Stimulated activated CD8-positive, alpha-beta memory T cell treated with anti-CD3 and anti-CD28 coated beads, Interleukin-2, amount 100 ng/mL, for 1 hour (primary cell): ENCODE data around the gene GARIN5A.
"Not testable (repeated sequence)": the region's sequence is repeated elsewhere in the genome, so short reads cannot be mapped to it uniquely, and the experiment has no call there.

Experiments used
- DNase-seq, 2 donors: peaks; one replicate each; pipeline ENCODE4 v3.0.0-alpha.2; 2020; ENCODE audit warnings: low read depth in 2 of 2

The GARIN5A gene

GRCh38 chr19:50488389-50489194, 11.9 kb upstream of the GARIN5A start:
- DNase-seq = no peak

DNA sequence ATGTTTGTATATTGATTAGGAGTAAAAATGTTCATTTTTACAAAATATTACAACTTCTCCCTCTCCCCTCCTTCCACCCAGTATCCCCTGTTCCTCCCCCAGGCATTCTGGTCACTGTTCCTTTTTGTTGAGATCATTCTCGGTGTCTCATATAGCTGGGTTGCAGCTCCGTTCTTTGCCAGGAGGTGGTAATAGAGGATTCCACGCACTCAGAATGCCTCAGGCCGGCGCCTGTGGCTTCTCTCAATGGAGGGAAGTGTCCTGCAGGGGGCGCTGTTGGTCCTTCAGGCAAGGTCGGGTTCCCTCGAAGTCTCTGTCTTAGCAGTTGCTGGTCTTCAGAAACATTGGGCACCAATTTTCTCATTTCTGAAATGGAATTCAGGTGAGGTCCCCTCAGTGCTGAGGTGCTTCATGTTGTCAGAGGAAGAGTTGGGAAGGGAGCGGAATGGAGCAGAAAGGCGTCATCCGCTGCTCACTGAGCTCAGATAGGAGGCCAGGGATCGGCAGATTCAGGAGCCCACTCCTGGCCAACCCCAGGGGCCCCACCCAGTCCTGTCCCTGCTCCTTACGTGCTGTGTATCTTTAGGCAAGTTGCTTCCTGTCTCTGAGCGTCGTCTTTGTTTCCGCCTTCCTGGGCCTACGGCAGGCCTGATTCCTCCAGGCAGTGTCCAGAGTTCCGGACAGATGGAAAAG, 10.3 kb upstream of the GARIN5A start:
- peak in 1 of 2 donors; percentile 17 for DNase-seq

DNA sequence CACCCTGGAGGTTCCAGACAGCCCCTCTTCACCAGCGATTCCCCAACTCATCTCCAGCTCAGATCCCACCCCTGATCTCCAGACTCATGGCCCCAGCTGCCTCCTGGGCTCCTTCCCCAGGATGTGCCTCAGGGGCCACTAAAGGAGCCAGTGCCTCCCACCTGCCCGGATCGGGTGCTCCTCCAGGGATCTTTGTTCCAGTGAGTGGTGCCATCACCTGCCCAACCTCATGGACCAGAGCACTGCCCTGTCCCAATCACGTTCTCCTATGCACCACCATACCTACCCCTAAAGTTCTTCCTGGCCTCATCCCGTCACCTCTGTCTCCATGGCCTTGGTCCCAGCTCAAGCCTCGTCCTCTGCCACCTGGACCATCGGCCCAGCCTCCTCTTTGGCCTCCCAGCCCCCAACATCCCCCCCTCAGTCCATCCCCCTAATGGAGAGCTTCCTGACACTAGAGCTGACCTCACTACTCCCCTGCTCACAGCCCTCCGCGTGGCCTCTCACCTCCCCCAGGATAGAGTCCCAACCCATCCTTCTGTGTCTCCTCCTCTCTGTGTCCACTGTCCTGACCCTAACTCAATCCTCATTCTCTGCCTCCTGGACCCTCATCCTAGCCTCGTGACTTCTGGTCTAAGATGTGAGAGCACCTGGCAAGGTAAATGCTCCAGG, 8.8 kb upstream of the GARIN5A start:
- no peak for DNase-seq

DNA sequence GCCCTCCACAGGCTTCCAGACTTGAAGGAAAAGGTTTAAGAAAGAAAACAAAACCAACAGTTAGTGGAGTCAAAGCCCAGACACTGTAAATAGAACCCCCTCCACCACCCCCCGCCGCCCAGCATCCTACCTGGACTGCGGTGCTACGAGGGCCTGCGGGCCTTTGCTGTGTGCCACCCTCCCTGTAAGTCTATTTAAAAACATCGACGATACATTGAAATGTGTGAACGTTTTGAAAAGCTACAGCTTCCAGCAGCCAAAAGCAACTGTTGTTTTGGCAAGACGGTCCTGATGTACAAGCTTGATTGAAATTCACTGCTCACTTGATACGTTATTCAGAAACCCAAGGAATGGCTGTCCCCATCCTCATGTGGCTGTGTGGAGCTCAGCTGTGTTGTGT, 6.3 kb upstream of the GARIN5A start:
- no peak for DNase-seq

DNA sequence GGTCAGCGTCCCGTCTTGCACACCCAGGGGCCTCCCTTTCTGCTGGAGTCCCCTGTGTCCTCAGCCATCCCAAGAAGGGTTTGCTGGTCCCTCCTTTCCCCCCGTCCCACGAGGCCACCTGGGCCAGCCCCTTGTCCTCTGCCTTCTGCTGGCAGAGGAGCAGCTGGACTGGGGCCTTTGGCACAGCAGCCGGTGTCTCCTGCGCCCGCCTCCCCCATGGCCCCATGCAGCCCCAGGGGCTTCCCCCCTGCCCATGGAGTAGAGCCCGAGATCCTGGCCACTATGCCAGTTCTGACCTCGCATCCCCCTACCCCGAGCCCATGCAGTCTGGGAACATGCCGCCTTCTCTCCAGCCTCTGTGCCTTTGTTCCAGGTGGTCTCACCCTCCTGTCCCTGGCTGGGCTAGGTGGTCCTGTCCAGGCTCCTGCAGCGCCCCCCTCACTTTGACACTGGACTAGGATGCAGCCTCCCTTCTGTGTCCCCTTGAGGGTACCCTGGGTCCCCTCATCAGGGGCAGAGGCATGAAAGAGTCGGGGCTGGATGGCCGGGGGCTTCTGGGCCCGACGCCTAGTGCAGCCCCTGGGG, 5.7 kb upstream of the GARIN5A start:
- no peak for DNase-seq

- no peak for DNase-seq
Observed at GRCh38 chr19:50481351-50482149, 4.9 kb upstream of the GARIN5A start.

DNA sequence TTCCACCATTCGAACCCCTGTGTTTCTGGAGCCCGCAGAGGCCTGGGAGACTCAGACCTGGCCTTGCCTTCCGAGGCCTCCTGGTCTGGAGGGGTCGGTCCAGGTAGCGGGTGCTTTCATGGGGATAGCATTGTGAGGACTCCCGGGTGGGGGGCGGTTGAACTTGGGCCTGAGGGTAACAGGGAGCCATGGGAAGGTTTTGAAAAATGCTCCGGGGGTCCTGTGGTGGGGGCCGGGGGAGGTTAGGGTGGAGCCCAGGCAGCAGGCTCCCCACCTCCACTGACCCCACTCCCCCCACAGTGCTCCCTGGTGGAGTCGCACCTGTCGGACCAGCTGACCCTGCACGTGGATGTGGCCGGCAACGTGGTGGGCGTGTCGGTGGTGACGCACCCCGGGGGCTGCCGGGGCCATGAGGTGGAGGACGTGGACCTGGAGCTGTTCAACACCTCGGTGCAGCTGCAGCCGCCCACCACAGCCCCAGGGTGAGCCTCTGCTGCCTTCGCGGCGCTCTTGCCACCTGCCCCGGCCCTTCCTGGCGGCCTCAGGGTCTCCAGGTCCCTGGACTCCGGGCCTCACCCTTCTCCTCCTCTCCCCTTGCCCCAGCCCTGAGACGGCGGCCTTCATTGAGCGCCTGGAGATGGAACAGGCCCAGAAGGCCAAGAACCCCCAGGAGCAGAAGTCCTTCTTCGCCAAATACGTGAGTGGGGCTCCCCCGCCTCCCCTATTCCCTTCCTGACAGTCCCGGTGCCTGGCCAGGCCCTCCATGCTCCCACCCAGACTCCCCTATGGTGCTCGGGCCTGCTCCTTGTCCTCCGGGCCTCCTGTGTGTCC, 3.8 kb upstream of the GARIN5A start:
- DNase-seq = no peak

- DNase-seq = no peak
Observed at GRCh38 chr19:50479761-50480251, 3.2 kb upstream of the GARIN5A start.

- DNase-seq = no peak
Observed at GRCh38 chr19:50478901-50479715, 2.5 kb upstream of the GARIN5A start.

GRCh38 chr19:50477751-50478515, 1.3 kb upstream of the GARIN5A start:
- no peak for DNase-seq

DNA sequence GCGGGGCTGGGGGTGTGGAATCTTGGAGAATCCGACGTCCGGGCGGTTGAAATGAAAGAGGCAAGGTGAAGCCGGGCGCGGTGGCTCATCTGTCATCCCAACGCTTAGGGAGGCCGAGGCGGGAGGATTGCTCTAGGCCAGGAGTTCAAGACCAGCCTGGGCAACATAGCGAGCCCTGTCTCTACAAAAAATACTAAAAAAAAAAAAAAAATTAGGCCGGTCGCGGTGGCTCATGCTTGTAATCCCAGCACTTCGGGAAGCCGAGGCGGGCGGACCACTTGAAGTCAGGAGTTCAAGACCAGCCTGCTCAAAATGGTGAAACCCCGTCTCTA, 225 bp upstream of the GARIN5A start:
- no peak for DNase-seq

- no peak for DNase-seq
Observed at GRCh38 chr19:50475736-50476223, 868 bp downstream of the GARIN5A start.

- no peak for DNase-seq
Observed at GRCh38 chr19:50475101-50475568, 1.5 kb downstream of the GARIN5A start.

DNA sequence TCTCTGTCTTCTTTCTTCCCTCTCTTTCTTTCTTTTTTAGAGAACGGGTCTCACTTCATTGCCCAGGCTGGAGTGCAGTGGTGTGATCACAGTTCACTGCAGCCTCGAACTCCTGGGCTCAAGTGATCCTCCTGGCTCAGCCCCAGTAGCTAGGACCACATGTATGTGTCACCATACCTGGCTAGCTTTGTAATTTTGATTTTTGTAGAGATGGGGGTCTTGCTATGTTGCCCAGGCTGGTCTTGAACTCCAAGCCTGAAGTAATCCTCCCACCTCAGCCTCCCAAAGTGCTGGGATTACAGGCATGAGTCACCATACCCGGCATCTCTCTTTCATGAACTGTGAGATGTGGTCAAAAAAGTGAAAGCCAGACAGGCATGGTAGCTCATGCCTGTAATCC, 3.3 kb downstream of the GARIN5A start:
- not testable (repeated sequence) for DNase-seq

DNA sequence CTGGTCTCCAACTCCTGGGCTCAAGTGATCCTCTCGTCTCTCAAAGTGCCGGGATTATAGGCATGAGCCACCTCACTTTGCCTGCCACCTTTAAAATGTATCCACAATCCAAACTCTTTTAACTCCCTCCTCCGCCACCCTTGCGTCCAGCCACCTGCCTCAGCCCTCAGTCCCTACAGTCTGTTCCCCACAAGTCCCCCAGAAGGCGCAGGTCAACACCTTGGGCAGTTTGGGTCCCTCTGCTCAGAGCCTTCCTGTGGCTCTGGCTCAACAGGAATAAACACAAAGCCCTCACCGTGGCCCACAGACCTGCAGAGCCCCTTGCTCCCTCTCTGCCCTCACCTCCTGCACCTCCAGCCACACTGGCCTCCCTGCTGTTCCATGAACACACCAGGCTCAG, 7.8 kb downstream of the GARIN5A start:
- no peak for DNase-seq

DNA sequence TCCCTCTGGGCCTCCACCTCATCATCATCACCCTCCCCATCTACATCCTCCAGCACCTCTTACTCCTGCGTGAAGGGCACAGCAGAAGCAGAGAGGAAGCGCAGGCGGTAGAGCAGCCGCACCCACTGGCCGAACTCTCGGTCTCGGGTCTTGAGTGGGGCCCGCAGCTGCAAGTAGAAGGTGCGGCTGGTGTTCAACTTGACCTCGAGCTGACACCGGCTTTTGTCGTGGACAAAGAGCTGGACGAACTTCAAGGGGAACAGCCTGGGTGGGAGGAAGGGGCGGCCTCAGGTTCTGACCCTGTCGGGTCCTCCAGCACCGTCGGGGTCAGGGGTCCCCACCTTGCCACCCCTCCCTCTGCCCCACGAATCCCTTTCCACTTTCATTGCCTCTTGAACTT, 9.1 kb downstream of the GARIN5A start:
- DNase-seq = no peak

- no peak for DNase-seq
Observed at GRCh38 chr19:50466706-50467039, 10.0 kb downstream of the GARIN5A start.

- no peak for DNase-seq
Observed at GRCh38 chr19:50465986-50466705, 10.5 kb downstream of the GARIN5A start.
